Keratinocyte (primary cell): Measurements from ENCODE around the gene MINPP1. TPM values are rescaled to one million over a fixed set of nuclear protein-coding genes. Genes with fewer than 3 reads are reported as not detected.

ENCODE experiments used
- DNase-seq: peaks from one replicate; pipeline ENCODE4 v3.0.0-alpha.2; 2011; ENCODE audit warnings: low read depth, missing footprints, low spot score
- FAIRE-seq: peaks from 2 replicates; lab custom pipeline; 2011; peaks lifted over from hg19 to GRCh38; lab: Jason Lieb, UNC
- H2AFZ ChIP-seq: 2 replicates; pipeline ENCODE4 v1.6.0; 2012; ENCODE audit warnings: low read length, control low read depth, inconsistent platforms; ENCODE audit not compliant: control insufficient read depth
- H3K27ac ChIP-seq: 2 replicates; pipeline ENCODE4 v1.5.1; 2011; ENCODE audit warnings: low read length; ENCODE audit not compliant: control insufficient read depth, insufficient read depth
- H3K27me3 ChIP-seq: 3 replicates; pipeline ENCODE4 v1.6.0; 2011; ENCODE audit warnings: low read length; ENCODE audit not compliant: control insufficient read depth, insufficient read depth; ENCODE audit errors: extremely low read depth
- H3K36me3 ChIP-seq, 2 experiments: 2 replicates in 1 of 2; 3 replicates in 1 of 2; pipeline ENCODE4 v1.5.1; 2011; ENCODE audit warnings: low read length in 2 of 2, mild to moderate bottlenecking in 1 of 2; ENCODE audit not compliant: control insufficient read depth in 2 of 2, insufficient read depth in 2 of 2; ENCODE audit errors: extremely low read depth in 1 of 2
- H3K4me1 ChIP-seq: 3 replicates; pipeline ENCODE4 v1.5.1; 2011; ENCODE audit warnings: low read length; ENCODE audit not compliant: control insufficient read depth, insufficient read depth; ENCODE audit errors: extremely low read depth
- H3K4me2 ChIP-seq: 3 replicates; pipeline ENCODE4 v1.6.0; 2011; ENCODE audit warnings: low read depth, low read length; ENCODE audit not compliant: control insufficient read depth, insufficient read depth; ENCODE audit errors: extremely low read depth
- H3K4me3 ChIP-seq, 3 experiments: fragments of 200-600 bp in 1 of 3; sonication (generic) in 1 of 3; 2 replicates in 2 of 3; 3 replicates in 1 of 3; pipeline ENCODE4 v1.5.1; 2011 to 2016; ENCODE audit warnings: low read length in 3 of 3, mild to moderate bottlenecking in 3 of 3, control low read depth in 2 of 3, inconsistent platforms in 1 of 3, low read depth in 1 of 3, mixed read lengths in 1 of 3, mixed run types in 1 of 3, moderate library complexity in 1 of 3; ENCODE audit not compliant: control insufficient read depth in 2 of 3, insufficient read depth in 2 of 3; ENCODE audit errors: extremely low read depth in 1 of 3
- H3K79me2 ChIP-seq: 2 replicates; pipeline ENCODE4 v1.6.0; 2012; ENCODE audit warnings: low read length; ENCODE audit not compliant: control insufficient read depth, insufficient read depth
- H3K9ac ChIP-seq: 3 replicates; pipeline ENCODE4 v1.6.0; 2011; ENCODE audit warnings: low read length; ENCODE audit not compliant: control insufficient read depth, insufficient read depth; ENCODE audit errors: extremely low read depth
- H3K9me1 ChIP-seq: 3 replicates; pipeline ENCODE4 v1.6.0; 2011; ENCODE audit warnings: low read length; ENCODE audit not compliant: control insufficient read depth, insufficient read depth; ENCODE audit errors: extremely low read depth
- H3K9me3 ChIP-seq: 2 replicates; pipeline ENCODE4 v1.5.1; 2012; ENCODE audit warnings: low read depth, low read length; ENCODE audit not compliant: control insufficient read depth
- H4K20me1 ChIP-seq: 3 replicates; pipeline ENCODE4 v1.6.0; 2011; ENCODE audit warnings: low read length; ENCODE audit not compliant: control insufficient read depth, insufficient read depth; ENCODE audit errors: extremely low read depth
- EZH2 ChIP-seq: IDR thresholded peaks from one replicate; pipeline ENCODE4 v1.6.1; 2012; ENCODE audit warnings: inconsistent platforms, mild to moderate bottlenecking, low read length, moderate library complexity
- dilution Hi-C: fragments of 300-500 bp; cut with MboI; formaldehyde crosslinking; loops from one replicate; pipeline ENCODE4 v1.7.0; 2020; ENCODE audit warnings: low sequenced_read_pairs; ENCODE audit not compliant: extremely low pct_ligation_motif_present
- polyA plus RNA-seq, 5 experiments: library from polyadenylated mRNA; depleted of rRNA in 3 of 5; stranded (reverse) in 3 of 5; stranded (forward) in 1 of 5; unstranded in 1 of 5; fragments of >200 nt; gene quantifications; 1 replicate in 1 of 5; 2 replicates in 3 of 5; 3 replicates in 1 of 5; pipeline versions ENCODE4 v1.2.1 to v1.2.3, GENCODE V29; 2011 to 2012; ENCODE audit warnings: missing spikeins in 2 of 5, low read depth in 1 of 5, low replicate concordance in 1 of 5
- TF ChIP-seq, protein P1 (sequence below), 3 experiments: IDR thresholded peaks in 1 of 3; conservative IDR thresholded peaks in 1 of 3; optimal IDR thresholded peaks in 1 of 3; 2 replicates in 2 of 3; 3 replicates in 1 of 3; pipeline versions ENCODE3 to v1.5.1; 2011; ENCODE audit warnings: low read length in 3 of 3, mild to moderate bottlenecking in 3 of 3, moderate library complexity in 2 of 3, control low read depth in 1 of 3, inconsistent platforms in 1 of 3; ENCODE audit not compliant: insufficient read depth in 2 of 3; ENCODE audit errors: extremely low read depth in 1 of 3

MINPP1 gene
- polyA plus RNA-seq, 1 donor (not counting 4 experiments of a cell fraction or from before 2014, with no cell fraction given), result 17.7 TPM

DNA sequence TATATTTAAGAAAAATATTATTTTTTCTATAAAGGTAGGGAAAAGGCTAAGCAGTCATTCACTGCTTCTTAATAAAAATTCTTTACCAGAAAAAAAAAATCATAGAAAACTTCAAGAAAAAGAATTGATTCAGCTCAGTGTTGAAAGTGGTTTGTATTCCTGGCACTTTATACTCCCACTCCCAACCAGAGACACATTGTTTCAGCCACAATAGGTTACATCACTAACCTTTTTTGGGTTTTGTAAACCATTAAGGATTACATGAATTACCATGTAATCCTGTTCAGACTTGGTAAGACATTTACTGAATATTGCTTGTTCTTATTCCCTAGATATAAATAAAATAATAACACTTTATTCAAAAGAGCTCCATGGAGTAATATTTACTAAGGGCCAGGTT lies 46.6 kb downstream of the MINPP1 start:
- Histone ChIP-seq H3K4me2 (no peak overlapping the region), H3K79me2 (no peaks in the 10 kb centered on the region), H3K9ac (no peak overlapping the region), H3K27ac (no peak overlapping the region), H2AFZ (no peak overlapping the region), H3K4me3 (no peak overlapping the region), H3K27me3 (no peaks in the 10 kb centered on the region), H3K9me1 (no peaks in the 10 kb centered on the region), H3K9me3 (no peaks in the 10 kb centered on the region), H3K36me3 (peaks cover 0 to 3% of the 10 kb centered on the region in 2 experiments), H4K20me1 (no peaks in the 10 kb centered on the region), H3K4me1 (no peaks in the 10 kb centered on the region)
- no peak for TF ChIP-seq EZH2
- TF ChIP-seq, protein P1, sequence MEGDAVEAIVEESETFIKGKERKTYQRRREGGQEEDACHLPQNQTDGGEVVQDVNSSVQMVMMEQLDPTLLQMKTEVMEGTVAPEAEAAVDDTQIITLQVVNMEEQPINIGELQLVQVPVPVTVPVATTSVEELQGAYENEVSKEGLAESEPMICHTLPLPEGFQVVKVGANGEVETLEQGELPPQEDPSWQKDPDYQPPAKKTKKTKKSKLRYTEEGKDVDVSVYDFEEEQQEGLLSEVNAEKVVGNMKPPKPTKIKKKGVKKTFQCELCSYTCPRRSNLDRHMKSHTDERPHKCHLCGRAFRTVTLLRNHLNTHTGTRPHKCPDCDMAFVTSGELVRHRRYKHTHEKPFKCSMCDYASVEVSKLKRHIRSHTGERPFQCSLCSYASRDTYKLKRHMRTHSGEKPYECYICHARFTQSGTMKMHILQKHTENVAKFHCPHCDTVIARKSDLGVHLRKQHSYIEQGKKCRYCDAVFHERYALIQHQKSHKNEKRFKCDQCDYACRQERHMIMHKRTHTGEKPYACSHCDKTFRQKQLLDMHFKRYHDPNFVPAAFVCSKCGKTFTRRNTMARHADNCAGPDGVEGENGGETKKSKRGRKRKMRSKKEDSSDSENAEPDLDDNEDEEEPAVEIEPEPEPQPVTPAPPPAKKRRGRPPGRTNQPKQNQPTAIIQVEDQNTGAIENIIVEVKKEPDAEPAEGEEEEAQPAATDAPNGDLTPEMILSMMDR (optimal IDR thresholded peaks at IDR 0.05 in 1 of 3, IDR thresholded peaks at IDR 0.05 in 1 of 3, conservative IDR thresholded peaks at IDR 0.05 in 1 of 3; ENCODE audit: extremely low read depth in 1 of 3, insufficient read depth in 2 of 3, low read length in 3 of 3), result no peak
- dilution Hi-C loops, result loop anchor here (10.0 kb wide), 1 partner anchor 183 kb away; no protein-coding TSS in a partner anchor
- FAIRE-seq (no peak), DNase-seq (no peak)

DNA sequence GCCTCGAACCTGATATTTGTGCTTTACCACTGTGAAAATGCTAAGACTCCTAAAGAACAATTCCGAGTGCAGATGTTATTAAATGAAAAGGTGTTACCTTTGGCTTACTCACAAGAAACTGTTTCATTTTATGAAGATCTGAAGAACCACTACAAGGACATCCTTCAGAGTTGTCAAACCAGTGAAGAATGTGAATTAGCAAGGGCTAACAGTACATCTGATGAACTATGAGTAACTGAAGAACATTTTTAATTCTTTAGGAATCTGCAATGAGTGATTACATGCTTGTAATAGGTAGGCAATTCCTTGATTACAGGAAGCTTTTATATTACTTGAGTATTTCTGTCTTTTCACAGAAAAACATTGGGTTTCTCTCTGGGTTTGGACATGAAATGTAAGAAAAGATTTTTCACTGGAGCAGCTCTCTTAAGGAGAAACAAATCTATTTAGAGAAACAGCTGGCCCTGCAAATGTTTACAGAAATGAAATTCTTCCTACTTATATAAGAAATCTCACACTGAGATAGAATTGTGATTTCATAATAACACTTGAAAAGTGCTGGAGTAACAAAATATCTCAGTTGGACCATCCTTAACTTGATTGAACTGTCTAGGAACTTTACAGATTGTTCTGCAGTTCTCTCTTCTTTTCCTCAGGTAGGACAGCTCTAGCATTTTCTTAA lies 47.7 kb downstream of the MINPP1 start:
- H3K9me1 ChIP-seq, result no peaks in the 10 kb centered on the region

More for the DNA sequence above, 47.7 kb downstream of the MINPP1 start:
- Histone ChIP-seq H4K20me1 (no peaks in the 10 kb centered on the region), H3K9me3 (no peaks in the 10 kb centered on the region), H3K79me2 (no peaks in the 10 kb centered on the region), H3K27me3 (no peaks in the 10 kb centered on the region), H3K36me3 (no peaks in the 10 kb centered on the region), H3K27ac (no peak overlapping the region), H3K4me2 (no peak overlapping the region), H3K4me1 (no peaks in the 10 kb centered on the region), H3K9ac (no peak overlapping the region), H2AFZ (no peak overlapping the region), H3K4me3 (no peak overlapping the region)
- TF ChIP-seq, protein P1 (optimal IDR thresholded peaks at IDR 0.05 in 1 of 3, IDR thresholded peaks at IDR 0.05 in 1 of 3, conservative IDR thresholded peaks at IDR 0.05 in 1 of 3; ENCODE audit: extremely low read depth in 1 of 3, insufficient read depth in 2 of 3, low read length in 3 of 3), result no peak
- TF ChIP-seq EZH2, result no peak
- no peak for DNase-seq
- no peak for FAIRE-seq
- dilution Hi-C loops, result loop anchor here (10.0 kb wide), 1 partner anchor 182 kb away; no protein-coding TSS in a partner anchor
